Ovary (tissue), 9 donors: ENCODE results near the gene RDH8. TPM values are rescaled to one million over a fixed set of nuclear protein-coding genes. Genes with fewer than 3 reads are reported as not detected.
A peak's percentile ranks its signal among the peaks of the same experiment; 100 is the strongest.

ENCODE experiments used
- DNase-seq, 5 donors: peaks; one replicate each; pipeline ENCODE4 v3.0.0-alpha.2; 2019 to 2020
- H3K27ac ChIP-seq, 2 donors: fragments of 200-600 bp; one replicate each; pipeline versions ENCODE4 v1.5.1 to v1.8.0; 2019 to 2022
- H3K27me3 ChIP-seq: fragments of 200-600 bp; one replicate; pipeline ENCODE4 v1.8.0; 2022
- H3K36me3 ChIP-seq: fragments of 200-600 bp; sonication (generic); one replicate; pipeline ENCODE4 v1.5.1; 2019
- H3K4me1 ChIP-seq: one replicate; pipeline ENCODE4 v1.8.1; 2013; ENCODE audit warnings: mild to moderate bottlenecking, moderate library complexity; ENCODE audit not compliant: insufficient read depth
- H3K4me3 ChIP-seq: fragments of 200-600 bp; sonication (generic); one replicate; pipeline ENCODE4 v1.5.1; 2017
- H3K9me3 ChIP-seq, 2 donors: fragments of 200-600 bp in 1 of 2; sonication (generic) in 1 of 2; one replicate each; pipeline versions ENCODE4 v1.5.1 to v1.8.1; 2013 to 2019; ENCODE audit warnings: mild to moderate bottlenecking in 1 of 2, moderate library complexity in 1 of 2
- CTCF ChIP-seq, 3 donors: fragments of 450-650 bp in 2 of 3; fragments of 200-600 bp in 1 of 3; IDR thresholded peaks; one replicate each; pipeline versions ENCODE4 v1.5.1 to v1.8.0; 2016 to 2022; ENCODE audit warnings: antibody characterized with exemption in 3 of 3, mild to moderate bottlenecking in 1 of 3
- EP300 ChIP-seq: sonication (generic); formaldehyde crosslinking; IDR thresholded peaks from one replicate; pipeline ENCODE4 v1.6.1; 2017; ENCODE audit warnings: antibody characterized with exemption
- POLR2A ChIP-seq: fragments of 450-650 bp; IDR thresholded peaks from one replicate; pipeline ENCODE4 v1.6.1; 2017; ENCODE audit warnings: antibody characterized with exemption, mild to moderate bottlenecking, moderate library complexity
- WGBS, 3 donors: extraction: QIAGEN DNeasy Blood & Tissue Kit in 1 of 3; methylation state at CpG; one replicate each; pipeline versions ENCODE4 v1.1.5 to v1.1.7; 2013 to 2017; 5-methylcytosine and 5-hydroxymethylcytosine counted together
- intact Hi-C, 4 donors: fragments of 100-400 bp; cut with DNase I; formaldehyde crosslinking; loops; one replicate each; pipeline versions ENCODE4 v1.11.0 to v1.15.1; 2022 to 2023
- polyA plus RNA-seq, 2 donors: library from polyadenylated mRNA; stranded (reverse); fragments of 200-250 nt in 1 of 2; fragments of 350-450 nt in 1 of 2; fragmentation: Illumina TruSeq in 1 of 2; extraction: RNeasy Lipid Tissue Mini Kit (QIAGEN cat#74804) in 1 of 2; gene quantifications; one replicate each; pipeline ENCODE4 v1.2.3, GENCODE V29; 2013 to 2014
- total RNA-seq, 7 donors: library from RNA; depleted of rRNA in 2 of 7; stranded (reverse); fragments of >200 nt in 2 of 7; fragmentation: NEBNext Ultra II Directional in 3 of 7; extraction: Animal tissue kit (Norgen Biotek cat#: 25700) in 3 of 7; gene quantifications; one replicate each; pipeline versions ENCODE4 v1.1.0 to v1.2.4, GENCODE V29; 2016 to 2023
- donor health status: DM: no; HTN: no; CAD: no; lungs with moderate emphysema.
- donor health status: DM: no; HTN: no; CAD: no.
- donor health status: Bipolar disorder and iron deficiency.
- donor health status: DM: yes; HTN: yes; CAD: no.
- donor health status: DM: no; HTN: no; CAD: no.
- donor health status: DM: yes; HTN: yes; CAD: no.

RDH8 gene
- total and polyA plus RNA-seq, 9 donors = not detected

- TF ChIP-seq EP300 (no peak), CTCF (IDR thresholded peaks at IDR 0.05) (no peak), POLR2A (no peak)
- intact Hi-C loops = loop anchor here in 2 of 4 donors (5.0 to 10.0 kb wide), 2 partner anchors 68 to 71 kb away; partner anchors contain the start of gene OLFM2 (in 2 of the 2)
- Histone ChIP-seq H3K9me3 (no peaks in the 10 kb centered on the region), H3K27me3 (no peaks in the 10 kb centered on the region), H3K4me3 (no peak overlapping the region), H3K36me3 (no peaks in the 10 kb centered on the region), H3K27ac (peak overlapping the region; percentile 3 to 70), H3K4me1 (peaks cover 13% of the 10 kb centered on the region)
- WGBS, 3 donors = 63 to 82% (median 64%) methylated on average over 12 to 17 of the region's 17 CpGs
- peak in 3 of 5 donors; percentile 36 to 46 (median 36) for DNase-seq
Observed at GRCh38 chr19:10005632-10006334, 7.5 kb upstream of the RDH8 start.

GRCh38 chr19:10006335-10006708, 7.0 kb upstream of the RDH8 start:
- H3K4me1 ChIP-seq = peaks cover 13% of the 10 kb centered on the region
- H3K36me3 ChIP-seq = no peaks in the 10 kb centered on the region
- DNase-seq = peak; percentile 62 to 77 (median 66)
- no peaks in the 10 kb centered on the region for H3K27me3 ChIP-seq
- no peaks in the 10 kb centered on the region for H3K9me3 ChIP-seq
- peak overlapping the region; percentile 41 to 70 for H3K27ac ChIP-seq
- intact Hi-C loops = loop anchor here in 2 of 4 donors (5.0 to 10.0 kb wide), 2 partner anchors 69 to 72 kb away; partner anchors contain the start of gene OLFM2 (in 2 of the 2)
- no peak overlapping the region for H3K4me3 ChIP-seq
- 3 to 8% (median 7%) methylated on average over 7 of the region's 7 CpGs for WGBS, 3 donors
- TF ChIP-seq POLR2A (no peak), CTCF (IDR thresholded peaks at IDR 0.05) (no peak), EP300 (no peak)

GRCh38 chr19:10006752-10007323, 6.4 kb upstream of the RDH8 start:
- intact Hi-C loops = loop anchor here in 2 of 4 donors (5.0 to 10.0 kb wide), 2 partner anchors 70 to 72 kb away; partner anchors contain the start of gene OLFM2 (in 2 of the 2)
- Histone ChIP-seq H3K27me3 (no peaks in the 10 kb centered on the region), H3K27ac (peak overlapping the region; percentile 41 to 70), H3K36me3 (no peaks in the 10 kb centered on the region), H3K4me3 (no peak overlapping the region), H3K4me1 (peaks cover 13% of the 10 kb centered on the region), H3K9me3 (no peaks in the 10 kb centered on the region)
- TF ChIP-seq POLR2A = no peak
- no peak for TF ChIP-seq CTCF (IDR thresholded peaks at IDR 0.05)
- TF ChIP-seq EP300 = no peak
- DNase-seq = no peak

GRCh38 chr19:10007371-10008183, 5.7 kb upstream of the RDH8 start:
- Histone ChIP-seq H3K4me3 (no peak overlapping the region), H3K27ac (peak overlapping the region; percentile 41 to 70), H3K27me3 (no peaks in the 10 kb centered on the region), H3K9me3 (no peaks in the 10 kb centered on the region), H3K36me3 (no peaks in the 10 kb centered on the region), H3K4me1 (peaks cover 13% of the 10 kb centered on the region)
- TF ChIP-seq POLR2A = no peak
- no peak for TF ChIP-seq CTCF (IDR thresholded peaks at IDR 0.05)
- TF ChIP-seq EP300 = no peak
- intact Hi-C loops = loop anchor here in 2 of 4 donors (5.0 to 10.0 kb wide), 2 partner anchors 70 to 73 kb away; partner anchors contain the start of gene OLFM2 (in 2 of the 2)
- DNase-seq = peak; percentile 44 to 57 (median 56)
- WGBS, 3 donors = 34 to 37% (median 35%) methylated on average over 13 of the region's 13 CpGs
